H1 (cell line): Measurements from ENCODE around the gene SIRT3.
"Not testable (repeated sequence)": the region's sequence is repeated elsewhere in the genome, so short reads cannot be mapped to it uniquely, and the experiment has no call there.

Experiments used
- CEBPB ChIP-seq: IDR thresholded peaks from 2 replicates; pipeline ENCODE4 v1.6.1; 2012; ENCODE audit warnings: low read depth, low read length
- CHD1 ChIP-seq: IDR thresholded peaks from 2 replicates; pipeline ENCODE4 v1.6.1; 2012; ENCODE audit warnings: low read depth, low read length, improper control_type of control experiment
- KDM1A ChIP-seq: fragments of 200-600, 300-600 bp; sonication (generic); IDR thresholded peaks from 2 replicates; pipeline ENCODE4 v1.7.1; 2016; ENCODE audit warnings: mild to moderate bottlenecking, low read length, borderline replicate concordance
- MAFK ChIP-seq: IDR thresholded peaks from 2 replicates; pipeline ENCODE4 v1.6.1; 2012; ENCODE audit warnings: low read depth, mild to moderate bottlenecking, improper control_type of control experiment, low read length
- NRF1 ChIP-seq: IDR thresholded peaks from 2 replicates; pipeline ENCODE4 v1.6.1; 2011; ENCODE audit warnings: mild to moderate bottlenecking, low read depth, low read length, improper control_type of control experiment
- POLR2A ChIP-seq, 2 experiments: IDR thresholded peaks; 1 replicate in 1 of 2; 2 replicates in 1 of 2; pipeline ENCODE4 v1.6.1; 2011; ENCODE audit warnings: low read depth in 2 of 2, low read length in 2 of 2, mild to moderate bottlenecking in 2 of 2; ENCODE audit errors: control extremely low read depth in 1 of 2
- POLR2AphosphoS5 ChIP-seq: IDR thresholded peaks from 2 replicates; pipeline ENCODE4 v1.6.1; 2011; ENCODE audit warnings: low read depth, low read length
- RBBP5 ChIP-seq: IDR thresholded peaks from 2 replicates; pipeline ENCODE4 v1.7.1; 2012; ENCODE audit warnings: low read depth, mild to moderate bottlenecking, inconsistent platforms, low read length, moderate library complexity, borderline replicate concordance
- SIN3A ChIP-seq, 2 experiments: IDR thresholded peaks in 1 of 2; conservative IDR thresholded peaks in 1 of 2; 2 replicates each; pipeline ENCODE4 v1.6.1; 2011 to 2012; ENCODE audit warnings: low read length in 2 of 2, improper control_type of control experiment in 1 of 2, low read depth in 1 of 2, mild to moderate bottlenecking in 1 of 2
- SRF ChIP-seq: IDR thresholded peaks from 2 replicates; pipeline ENCODE4 v1.6.1; 2011; ENCODE audit warnings: mild to moderate bottlenecking, low read depth, low read length, moderate library complexity
- TAF1 ChIP-seq: IDR thresholded peaks from 2 replicates; pipeline ENCODE4 v1.6.1; 2011; ENCODE audit warnings: mild to moderate bottlenecking, low read depth, low read length
- TF ChIP-seq, protein P1 (sequence below), 3 experiments: IDR thresholded peaks; 1 replicate in 2 of 3; 2 replicates in 1 of 3; pipeline versions ENCODE4 v1.5.1 to v1.6.1; 2011; ENCODE audit warnings: low read length in 3 of 3, mild to moderate bottlenecking in 3 of 3, inconsistent platforms in 2 of 3, low read depth in 1 of 3, moderate library complexity in 1 of 3; ENCODE audit not compliant: insufficient read depth in 1 of 3; ENCODE audit errors: control extremely low read depth in 1 of 3

DNA sequence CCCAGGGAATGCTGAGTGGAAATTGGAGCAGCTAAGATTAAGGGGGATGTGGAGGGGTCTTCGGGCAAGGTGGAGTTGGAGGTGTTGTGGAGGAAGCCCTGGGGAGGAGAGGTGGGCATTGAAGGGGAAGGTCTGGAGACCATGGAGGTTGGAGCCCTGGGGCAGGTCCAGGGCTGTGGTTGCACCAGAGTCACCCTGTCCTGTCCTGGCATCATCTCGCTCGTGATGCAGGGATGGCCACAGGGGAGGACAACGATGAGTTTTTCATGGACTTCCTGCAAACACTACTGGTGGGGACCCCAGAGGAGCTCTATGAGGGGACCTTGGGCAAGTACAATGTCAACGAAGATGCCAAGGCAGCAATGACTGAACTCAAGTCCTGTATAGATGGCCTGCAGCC, 42.7 kb downstream of the SIRT3 start:
- not testable (repeated sequence) for TF ChIP-seq POLR2AphosphoS5; NRF1; MAFK; TAF1; POLR2A (IDR thresholded peaks at IDR 0.05; ENCODE audit: control extremely low read depth in 1 of 2, low read depth in 2 of 2, low read length in 2 of 2); KDM1A; SRF; CHD1; RBBP5; SIN3A (conservative IDR thresholded peaks at IDR 0.05 in 1 of 2, IDR thresholded peaks at IDR 0.05 in 1 of 2; ENCODE audit: low read depth in 1 of 2, low read length in 2 of 2); CEBPB
- TF ChIP-seq, protein P1, sequence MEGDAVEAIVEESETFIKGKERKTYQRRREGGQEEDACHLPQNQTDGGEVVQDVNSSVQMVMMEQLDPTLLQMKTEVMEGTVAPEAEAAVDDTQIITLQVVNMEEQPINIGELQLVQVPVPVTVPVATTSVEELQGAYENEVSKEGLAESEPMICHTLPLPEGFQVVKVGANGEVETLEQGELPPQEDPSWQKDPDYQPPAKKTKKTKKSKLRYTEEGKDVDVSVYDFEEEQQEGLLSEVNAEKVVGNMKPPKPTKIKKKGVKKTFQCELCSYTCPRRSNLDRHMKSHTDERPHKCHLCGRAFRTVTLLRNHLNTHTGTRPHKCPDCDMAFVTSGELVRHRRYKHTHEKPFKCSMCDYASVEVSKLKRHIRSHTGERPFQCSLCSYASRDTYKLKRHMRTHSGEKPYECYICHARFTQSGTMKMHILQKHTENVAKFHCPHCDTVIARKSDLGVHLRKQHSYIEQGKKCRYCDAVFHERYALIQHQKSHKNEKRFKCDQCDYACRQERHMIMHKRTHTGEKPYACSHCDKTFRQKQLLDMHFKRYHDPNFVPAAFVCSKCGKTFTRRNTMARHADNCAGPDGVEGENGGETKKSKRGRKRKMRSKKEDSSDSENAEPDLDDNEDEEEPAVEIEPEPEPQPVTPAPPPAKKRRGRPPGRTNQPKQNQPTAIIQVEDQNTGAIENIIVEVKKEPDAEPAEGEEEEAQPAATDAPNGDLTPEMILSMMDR (IDR thresholded peaks at IDR 0.05; ENCODE audit: control extremely low read depth in 1 of 3, insufficient read depth in 1 of 3, low read depth in 1 of 3, low read length in 3 of 3): not testable (repeated sequence)
